ENCODE measurements around the gene AVEN. TPM values are rescaled to one million over a fixed set of nuclear protein-coding genes. Genes with fewer than 3 reads are reported as not detected.

Gene AVEN
- total RNA-seq, 4 donors from 2014 or later = 6.3 to 17.3 (median 10.6) TPM

GRCh38 chr15:33907326-33907725 is 131.7 kb downstream of the AVEN start:
- Histone ChIP-seq H3K4me3 (no peak overlapping the region), H3K4me1 (no peaks in the 10 kb centered on the region), H3K27me3 (no peaks in the 10 kb centered on the region), H3K36me3 (no peaks in the 10 kb centered on the region), H3K27ac (no peak overlapping the region), H3K9me3 (no peaks in the 10 kb centered on the region)
- TF ChIP-seq POLR2A (IDR thresholded peaks at IDR 0.05) (no peak), CTCF (IDR thresholded peaks at IDR 0.05) (no peak)
- no peak for DNase-seq

- TF ChIP-seq POLR2A (IDR thresholded peaks at IDR 0.05) = no peak
- no peak for TF ChIP-seq CTCF (IDR thresholded peaks at IDR 0.05)
- DNase-seq = no peak
- H3K4me3 ChIP-seq = no peak overlapping the region
- H3K4me1 ChIP-seq = no peaks in the 10 kb centered on the region
- H3K27me3 ChIP-seq = no peaks in the 10 kb centered on the region
- H3K9me3 ChIP-seq = no peaks in the 10 kb centered on the region
- no peak overlapping the region for H3K27ac ChIP-seq
- no peaks in the 10 kb centered on the region for H3K36me3 ChIP-seq
These were observed 135.3 kb downstream of the AVEN start for GRCh38 chr15:33903661-33904060.

- H3K4me1 ChIP-seq = no peaks in the 10 kb centered on the region
- TF ChIP-seq CTCF (IDR thresholded peaks at IDR 0.05) = no peak
- TF ChIP-seq POLR2A (IDR thresholded peaks at IDR 0.05) = no peak
- H3K36me3 ChIP-seq = no peaks in the 10 kb centered on the region
- no peaks in the 10 kb centered on the region for H3K9me3 ChIP-seq
- no peak for DNase-seq
- no peak overlapping the region for H3K4me3 ChIP-seq
- no peaks in the 10 kb centered on the region for H3K27me3 ChIP-seq
- H3K27ac ChIP-seq = no peak overlapping the region
These were observed 137.0 kb downstream of the AVEN start for GRCh38 chr15:33902043-33902442.

GRCh38 chr15:33894193-33894592 is 144.8 kb downstream of the AVEN start:
- Histone ChIP-seq H3K36me3 (no peaks in the 10 kb centered on the region), H3K27me3 (no peaks in the 10 kb centered on the region), H3K4me1 (no peaks in the 10 kb centered on the region), H3K9me3 (no peaks in the 10 kb centered on the region), H3K27ac (no peak overlapping the region), H3K4me3 (no peak overlapping the region)
- TF ChIP-seq CTCF (IDR thresholded peaks at IDR 0.05) (no peak), POLR2A (IDR thresholded peaks at IDR 0.05) (no peak)
- no peak for DNase-seq

- H3K4me1 ChIP-seq = no peaks in the 10 kb centered on the region
- DNase-seq = no peak
- no peak overlapping the region for H3K27ac ChIP-seq
- TF ChIP-seq POLR2A (IDR thresholded peaks at IDR 0.05) = no peak
- TF ChIP-seq CTCF (IDR thresholded peaks at IDR 0.05) = no peak
- no peaks in the 10 kb centered on the region for H3K9me3 ChIP-seq
- H3K36me3 ChIP-seq = no peaks in the 10 kb centered on the region
- H3K27me3 ChIP-seq = no peaks in the 10 kb centered on the region
- no peak overlapping the region for H3K4me3 ChIP-seq
These were observed 150.8 kb downstream of the AVEN start for GRCh38 chr15:33888176-33888575.

- DNase-seq = no peak
- Histone ChIP-seq H3K4me1 (no peaks in the 10 kb centered on the region), H3K27ac (no peak overlapping the region), H3K36me3 (no peaks in the 10 kb centered on the region), H3K27me3 (no peaks in the 10 kb centered on the region), H3K4me3 (no peak overlapping the region), H3K9me3 (no peaks in the 10 kb centered on the region)
- no peak for TF ChIP-seq POLR2A (IDR thresholded peaks at IDR 0.05)
- TF ChIP-seq CTCF (IDR thresholded peaks at IDR 0.05) = no peak
These were observed 156.1 kb downstream of the AVEN start for GRCh38 chr15:33882921-33883320.
